DMS153 treated with DMSO at 0.1 percent for 48 hours (cell line): ENCODE measurements around the gene PDPN.

Experiments
- DNase-seq: peaks from one replicate; lab custom pipeline; 2025; ENCODE audit not compliant: unreplicated experiment; lab: John Stamatoyannopoulos, UW

The PDPN gene

GRCh38 chr1:13576926-13577325 lies 6.7 kb upstream of the PDPN start:
- DNase-seq: no peak

- no peak for DNase-seq
These were observed 5.8 kb upstream of the PDPN start for GRCh38 chr1:13577846-13578245.

GRCh38 chr1:13581446-13581845 lies 2.2 kb upstream of the PDPN start:
- DNase-seq: no peak

GRCh38 chr1:13582713-13583443 lies 754 bp upstream of the PDPN start:
- no peak for DNase-seq

GRCh38 chr1:13583966-13584791 lies 547 bp downstream of the PDPN start:
- DNase-seq: no peak

GRCh38 chr1:13584876-13585611 lies 1.4 kb downstream of the PDPN start:
- DNase-seq: no peak

- DNase-seq: no peak
These were observed 2.0 kb downstream of the PDPN start for GRCh38 chr1:13585612-13585991.

- DNase-seq: no peak
These were observed 2.4 kb downstream of the PDPN start for GRCh38 chr1:13586001-13586400.

- no peak for DNase-seq
These were observed 3.8 kb downstream of the PDPN start for GRCh38 chr1:13587256-13588030.

- no peak for DNase-seq
These were observed 5.5 kb downstream of the PDPN start for GRCh38 chr1:13588946-13589796.

- no peak for DNase-seq
These were observed 6.9 kb downstream of the PDPN start for GRCh38 chr1:13590486-13590885.

GRCh38 chr1:13593511-13594131 lies 10.0 kb downstream of the PDPN start:
- DNase-seq: no peak

- no peak for DNase-seq
These were observed 11.8 kb downstream of the PDPN start for GRCh38 chr1:13595411-13595810.

- DNase-seq: no peak
These were observed 13.5 kb downstream of the PDPN start for GRCh38 chr1:13597166-13597565.

- no peak for DNase-seq
These were observed 17.3 kb downstream of the PDPN start for GRCh38 chr1:13600762-13601453.

GRCh38 chr1:13604176-13604575 lies 20.5 kb downstream of the PDPN start:
- no peak for DNase-seq

GRCh38 chr1:13604721-13605120 lies 21.1 kb downstream of the PDPN start:
- DNase-seq: no peak

- no peak for DNase-seq
These were observed 21.5 kb downstream of the PDPN start for GRCh38 chr1:13605159-13605558.

- no peak for DNase-seq
These were observed 23.4 kb downstream of the PDPN start for GRCh38 chr1:13607002-13607401.
